ENCODE data around the gene GSK3B.

GSK3B gene

GRCh38 chr3:119944091-119944490 is 150.2 kb downstream of the GSK3B start:
- H3K4me1 ChIP-seq (ENCODE audit: insufficient read depth, low read length), result no peaks in the 10 kb centered on the region
- H3K9ac ChIP-seq (ENCODE audit: low read depth, low read length), result no peak overlapping the region
- H3K9me3 ChIP-seq (ENCODE audit: control insufficient read depth, insufficient read depth, low read length), result no peaks in the 10 kb centered on the region
- H3K36me3 ChIP-seq (ENCODE audit: insufficient read depth, low read length), result no peaks in the 10 kb centered on the region

- no peaks in the 10 kb centered on the region for H3K9me3 ChIP-seq (ENCODE audit: control insufficient read depth, insufficient read depth, low read length)
- no peak overlapping the region for H3K9ac ChIP-seq (ENCODE audit: low read depth, low read length)
These were observed 155.2 kb downstream of the GSK3B start for GRCh38 chr3:119939077-119939476.

GRCh38 chr3:119937229-119937628 is 157.0 kb downstream of the GSK3B start:
- Histone ChIP-seq H3K36me3 (ENCODE audit: insufficient read depth, low read length) (no peaks in the 10 kb centered on the region), H3K4me1 (ENCODE audit: insufficient read depth, low read length) (no peaks in the 10 kb centered on the region), H3K9ac (ENCODE audit: low read depth, low read length) (no peak overlapping the region), H3K9me3 (ENCODE audit: control insufficient read depth, insufficient read depth, low read length) (no peaks in the 10 kb centered on the region)

More at GRCh38 chr3:119939077-119939476, 155.2 kb downstream of the GSK3B start:
- no peaks in the 10 kb centered on the region for H3K36me3 ChIP-seq (ENCODE audit: insufficient read depth, low read length)
- H3K4me1 ChIP-seq (ENCODE audit: insufficient read depth, low read length), result no peaks in the 10 kb centered on the region

- H3K9ac ChIP-seq (ENCODE audit: low read depth, low read length), result no peak overlapping the region
- no peaks in the 10 kb centered on the region for H3K9me3 ChIP-seq (ENCODE audit: control insufficient read depth, insufficient read depth, low read length)
- no peaks in the 10 kb centered on the region for H3K36me3 ChIP-seq (ENCODE audit: insufficient read depth, low read length)
- no peaks in the 10 kb centered on the region for H3K4me1 ChIP-seq (ENCODE audit: insufficient read depth, low read length)
These were observed 160.0 kb downstream of the GSK3B start for GRCh38 chr3:119934249-119934648.

- no peaks in the 10 kb centered on the region for H3K4me1 ChIP-seq (ENCODE audit: insufficient read depth, low read length)
- no peaks in the 10 kb centered on the region for H3K9me3 ChIP-seq (ENCODE audit: control insufficient read depth, insufficient read depth, low read length)
- H3K9ac ChIP-seq (ENCODE audit: low read depth, low read length), result no peak overlapping the region
- H3K36me3 ChIP-seq (ENCODE audit: insufficient read depth, low read length), result no peaks in the 10 kb centered on the region
These were observed 161.0 kb downstream of the GSK3B start for GRCh38 chr3:119933207-119933606.

- Histone ChIP-seq H3K36me3 (ENCODE audit: insufficient read depth, low read length) (no peaks in the 10 kb centered on the region), H3K4me1 (ENCODE audit: insufficient read depth, low read length) (no peaks in the 10 kb centered on the region), H3K9ac (ENCODE audit: low read depth, low read length) (no peak overlapping the region), H3K9me3 (ENCODE audit: control insufficient read depth, insufficient read depth, low read length) (no peaks in the 10 kb centered on the region; the same call in 1 of the 2 replicates)
These were observed 164.0 kb downstream of the GSK3B start for GRCh38 chr3:119930286-119930685.

- Histone ChIP-seq H3K9me3 (ENCODE audit: control insufficient read depth, insufficient read depth, low read length) (no peaks in the 10 kb centered on the region; the same call in 1 of the 2 replicates), H3K4me1 (ENCODE audit: insufficient read depth, low read length) (no peaks in the 10 kb centered on the region), H3K9ac (ENCODE audit: low read depth, low read length) (no peak overlapping the region), H3K36me3 (ENCODE audit: insufficient read depth, low read length) (no peaks in the 10 kb centered on the region)
These were observed 167.1 kb downstream of the GSK3B start for GRCh38 chr3:119927190-119927589.

- no peaks in the 10 kb centered on the region; the same call in 1 of the 2 replicates for H3K9me3 ChIP-seq (ENCODE audit: control insufficient read depth, insufficient read depth, low read length)
- no peaks in the 10 kb centered on the region for H3K4me1 ChIP-seq (ENCODE audit: insufficient read depth, low read length)
- no peak overlapping the region for H3K9ac ChIP-seq (ENCODE audit: low read depth, low read length)
- H3K36me3 ChIP-seq (ENCODE audit: insufficient read depth, low read length), result no peaks in the 10 kb centered on the region
These were observed 169.8 kb downstream of the GSK3B start for GRCh38 chr3:119924111-119925094.

- Histone ChIP-seq H3K4me1 (ENCODE audit: insufficient read depth, low read length) (no peaks in the 10 kb centered on the region), H3K9me3 (ENCODE audit: control insufficient read depth, insufficient read depth, low read length) (no peaks in the 10 kb centered on the region), H3K9ac (ENCODE audit: low read depth, low read length) (no peak overlapping the region), H3K36me3 (ENCODE audit: insufficient read depth, low read length) (no peaks in the 10 kb centered on the region)
These were observed 175.0 kb downstream of the GSK3B start for GRCh38 chr3:119918992-119919933.

- Histone ChIP-seq H3K9ac (ENCODE audit: low read depth, low read length) (no peak overlapping the region), H3K9me3 (ENCODE audit: control insufficient read depth, insufficient read depth, low read length) (no peaks in the 10 kb centered on the region), H3K36me3 (ENCODE audit: insufficient read depth, low read length) (peaks cover 6% of the 10 kb centered on the region; the same call in 1 of the 2 replicates), H3K4me1 (ENCODE audit: insufficient read depth, low read length) (peaks cover 5% of the 10 kb centered on the region; the same call in 1 of the 2 replicates)
These were observed 181.2 kb downstream of the GSK3B start for GRCh38 chr3:119913021-119913420.

GRCh38 chr3:119912220-119912619 is 182.0 kb downstream of the GSK3B start:
- Histone ChIP-seq H3K36me3 (ENCODE audit: insufficient read depth, low read length) (peaks cover 6% of the 10 kb centered on the region; the same call in 1 of the 2 replicates), H3K9ac (ENCODE audit: low read depth, low read length) (no peak overlapping the region), H3K9me3 (ENCODE audit: control insufficient read depth, insufficient read depth, low read length) (no peaks in the 10 kb centered on the region), H3K4me1 (ENCODE audit: insufficient read depth, low read length) (peaks cover 5% of the 10 kb centered on the region; the same call in 1 of the 2 replicates)

- no peaks in the 10 kb centered on the region for H3K9me3 ChIP-seq (ENCODE audit: control insufficient read depth, insufficient read depth, low read length)
- peaks cover 5% of the 10 kb centered on the region; the same call in 1 of the 2 replicates for H3K4me1 ChIP-seq (ENCODE audit: insufficient read depth, low read length)
- H3K9ac ChIP-seq (ENCODE audit: low read depth, low read length), result no peak overlapping the region
- peaks cover 6% of the 10 kb centered on the region; the same call in 1 of the 2 replicates for H3K36me3 ChIP-seq (ENCODE audit: insufficient read depth, low read length)
These were observed 182.5 kb downstream of the GSK3B start for GRCh38 chr3:119911748-119912147.

- Histone ChIP-seq H3K9me3 (ENCODE audit: control insufficient read depth, insufficient read depth, low read length) (no peaks in the 10 kb centered on the region), H3K36me3 (ENCODE audit: insufficient read depth, low read length) (no peaks in the 10 kb centered on the region), H3K4me1 (ENCODE audit: insufficient read depth, low read length) (no peaks in the 10 kb centered on the region), H3K9ac (ENCODE audit: low read depth, low read length) (no peak overlapping the region)
These were observed 192.2 kb downstream of the GSK3B start for GRCh38 chr3:119902061-119902460.

GRCh38 chr3:119901148-119901547 is 193.1 kb downstream of the GSK3B start:
- H3K9me3 ChIP-seq (ENCODE audit: control insufficient read depth, insufficient read depth, low read length), result no peaks in the 10 kb centered on the region
- no peaks in the 10 kb centered on the region for H3K4me1 ChIP-seq (ENCODE audit: insufficient read depth, low read length)
- no peaks in the 10 kb centered on the region for H3K36me3 ChIP-seq (ENCODE audit: insufficient read depth, low read length)
- H3K9ac ChIP-seq (ENCODE audit: low read depth, low read length), result no peak overlapping the region

All from ES-I3 (cell line).